H7 (cell line): Measurements from ENCODE around the gene GABBR2. TPM values are rescaled to one million over a fixed set of nuclear protein-coding genes. Genes with fewer than 3 reads are reported as not detected.

ENCODE experiments used
- DNase-seq: peaks from one replicate; pipeline ENCODE4 v3.0.0; 2012
- H3K27me3 ChIP-seq: 2 replicates; pipeline ENCODE4 v1.6.0; 2011; ENCODE audit warnings: mild to moderate bottlenecking, low read length; ENCODE audit not compliant: control insufficient read depth, insufficient read depth
- H3K36me3 ChIP-seq: replicated peaks from 2 replicates; pipeline ENCODE4 v1.5.1; 2011; ENCODE audit warnings: low read length; ENCODE audit not compliant: control insufficient read depth, insufficient read depth
- H3K4me3 ChIP-seq: 2 replicates; pipeline ENCODE4 v1.5.1; 2011; ENCODE audit warnings: low read depth, mild to moderate bottlenecking, control low read depth, low read length, moderate library complexity; ENCODE audit not compliant: insufficient read depth
- total RNA-seq: library from RNA; depleted of rRNA; stranded (reverse); fragments of >200 nt; shearing (Covaris generic); gene quantifications from 2 replicates; pipeline ENCODE4 v1.2.3, GENCODE V29; 2014

Gene GABBR2
- total RNA-seq, 1 experiment from 2014 or later, result 0.66 TPM

- no peaks in the 10 kb centered on the region for H3K36me3 ChIP-seq
- peaks cover 51% of the 10 kb centered on the region for H3K27me3 ChIP-seq
- DNase-seq, result peak; percentile 91
- peak overlapping the region; percentile 25; the same call in 1 of the 2 replicates for H3K4me3 ChIP-seq
Observed at GRCh38 chr9:98707166-98708102, 1.3 kb downstream of the GABBR2 start.

GRCh38 chr9:98706651-98707165 is 2.0 kb downstream of the GABBR2 start:
- peaks cover 50% of the 10 kb centered on the region for H3K27me3 ChIP-seq
- no peak overlapping the region for H3K4me3 ChIP-seq
- DNase-seq, result no peak

GRCh38 chr9:98702835-98703380 is 5.8 kb downstream of the GABBR2 start:
- no peaks in the 10 kb centered on the region for H3K36me3 ChIP-seq
- H3K27me3 ChIP-seq, result peaks cover 20% of the 10 kb centered on the region
- no peak for DNase-seq
- H3K4me3 ChIP-seq, result no peak overlapping the region

More at GRCh38 chr9:98706651-98707165, 2.0 kb downstream of the GABBR2 start:
- H3K36me3 ChIP-seq, result no peaks in the 10 kb centered on the region

DNA sequence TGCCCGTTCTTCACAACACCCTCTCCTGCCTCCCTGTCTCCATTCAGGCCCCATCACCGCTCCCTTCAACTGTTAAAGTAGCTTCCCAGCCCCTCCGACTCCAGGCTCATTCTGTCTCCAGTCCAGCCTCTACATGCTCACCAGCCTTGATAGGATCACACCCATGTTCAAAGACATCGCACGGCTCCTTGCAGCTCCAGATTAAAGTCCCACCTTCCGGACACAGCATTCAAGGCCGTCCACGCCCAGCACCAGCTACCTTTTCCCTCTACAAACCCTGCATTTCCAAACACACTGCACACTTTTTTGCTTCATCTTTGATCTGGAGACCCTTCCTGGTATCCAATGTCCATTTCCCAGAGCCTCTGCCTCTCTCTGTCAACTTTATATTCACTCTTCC is 6.4 kb downstream of the GABBR2 start:
- peaks cover 14% of the 10 kb centered on the region for H3K27me3 ChIP-seq
- H3K36me3 ChIP-seq, result no peaks in the 10 kb centered on the region
- H3K4me3 ChIP-seq, result no peak overlapping the region
- DNase-seq, result no peak

GRCh38 chr9:98701576-98701975 is 7.2 kb downstream of the GABBR2 start:
- no peak overlapping the region for H3K4me3 ChIP-seq
- no peaks in the 10 kb centered on the region for H3K36me3 ChIP-seq
- DNase-seq, result no peak
- peaks cover 7% of the 10 kb centered on the region for H3K27me3 ChIP-seq

DNA sequence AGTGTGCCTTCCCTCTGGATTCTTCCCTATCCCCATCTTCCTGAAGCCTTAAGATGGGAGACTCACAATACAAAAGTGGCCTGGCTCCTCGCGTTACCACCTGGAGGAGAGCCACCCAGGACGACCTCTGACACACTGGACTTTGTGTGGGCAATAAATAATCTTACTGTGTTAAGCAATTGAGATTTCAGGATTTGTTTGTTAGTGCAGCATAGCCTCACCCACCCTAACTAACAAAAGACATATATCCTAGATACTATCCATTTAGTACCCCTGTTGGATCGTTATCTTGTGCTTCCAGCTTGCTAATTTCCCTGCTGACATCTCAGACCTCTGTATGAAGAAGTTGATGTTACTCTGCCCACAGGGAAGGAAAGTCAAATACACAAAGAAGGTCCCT is 7.9 kb downstream of the GABBR2 start:
- DNase-seq, result no peak
- Histone ChIP-seq H3K4me3 (no peak overlapping the region), H3K36me3 (no peaks in the 10 kb centered on the region), H3K27me3 (no peaks in the 10 kb centered on the region; the same call in 1 of the 2 replicates)

- H3K4me3 ChIP-seq, result no peak overlapping the region
- no peaks in the 10 kb centered on the region for H3K36me3 ChIP-seq
- H3K27me3 ChIP-seq, result no peaks in the 10 kb centered on the region; the same call in 1 of the 2 replicates
- DNase-seq, result no peak
Observed at GRCh38 chr9:98698856-98699255, 9.9 kb downstream of the GABBR2 start.

DNA sequence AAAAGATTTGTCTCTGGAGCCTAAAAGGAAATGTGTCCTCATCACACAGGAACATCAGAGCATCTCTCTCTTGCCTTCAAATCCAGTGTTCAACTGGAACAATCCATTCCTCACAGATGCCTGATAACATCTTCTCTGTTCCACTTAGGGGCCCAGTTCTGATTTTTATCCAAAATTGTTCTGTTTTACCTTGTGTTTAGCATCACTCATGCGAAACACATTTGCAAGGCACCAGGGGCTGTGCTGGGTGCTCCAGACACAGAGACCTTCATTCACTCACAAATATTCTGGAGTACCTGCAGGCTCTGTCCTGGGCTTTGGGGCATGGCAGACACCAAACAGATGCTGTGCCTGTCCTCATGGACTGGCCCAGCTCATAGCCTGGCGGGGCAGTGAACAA is 13.8 kb downstream of the GABBR2 start:
- DNase-seq, result no peak
- no peak overlapping the region for H3K4me3 ChIP-seq
- H3K36me3 ChIP-seq, result no peaks in the 10 kb centered on the region
- no peaks in the 10 kb centered on the region; the same call in 1 of the 2 replicates for H3K27me3 ChIP-seq

DNA sequence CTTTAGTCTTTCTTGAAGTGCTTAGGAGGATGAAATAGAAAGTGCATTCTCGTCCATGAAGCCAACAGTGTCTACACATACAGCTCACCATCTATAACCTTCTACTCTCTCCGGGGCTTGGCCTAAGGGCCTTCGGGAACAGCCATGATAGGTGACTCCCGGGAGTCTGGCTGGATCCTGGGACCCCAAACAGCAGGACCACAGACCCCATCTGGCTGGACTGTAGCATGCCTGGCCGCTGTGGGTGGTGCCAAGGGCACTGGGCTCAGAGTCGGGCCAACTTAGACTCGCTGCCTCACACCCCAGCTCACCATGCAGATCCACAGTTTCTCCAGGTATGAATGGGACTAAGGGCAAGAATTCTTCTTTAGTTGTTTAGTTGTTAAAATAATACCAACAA is 16.3 kb downstream of the GABBR2 start:
- no peak for DNase-seq
- Histone ChIP-seq H3K27me3 (no peaks in the 10 kb centered on the region), H3K36me3 (no peaks in the 10 kb centered on the region), H3K4me3 (no peak overlapping the region)

DNA sequence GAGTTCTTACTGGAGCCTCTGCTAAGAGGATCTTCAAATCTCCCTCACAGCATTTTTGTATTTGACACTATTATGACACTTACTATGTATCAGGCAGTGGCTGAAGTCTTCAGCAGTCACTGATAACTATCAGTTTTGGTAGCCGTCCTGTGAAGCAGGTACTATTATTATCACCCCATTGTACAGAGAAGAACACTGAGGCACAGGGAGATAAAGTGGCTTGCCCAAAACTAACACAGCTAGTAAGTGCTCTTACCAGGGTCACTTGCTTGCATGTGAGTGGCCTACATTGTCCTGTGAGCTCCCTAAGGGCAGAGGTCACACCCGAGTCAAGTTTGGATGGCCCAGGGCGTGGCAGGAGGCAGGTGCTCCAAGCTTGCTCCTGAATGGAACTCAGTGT is 16.8 kb downstream of the GABBR2 start:
- H3K27me3 ChIP-seq, result no peaks in the 10 kb centered on the region
- no peaks in the 10 kb centered on the region for H3K36me3 ChIP-seq
- no peak for DNase-seq
- no peak overlapping the region for H3K4me3 ChIP-seq

DNA sequence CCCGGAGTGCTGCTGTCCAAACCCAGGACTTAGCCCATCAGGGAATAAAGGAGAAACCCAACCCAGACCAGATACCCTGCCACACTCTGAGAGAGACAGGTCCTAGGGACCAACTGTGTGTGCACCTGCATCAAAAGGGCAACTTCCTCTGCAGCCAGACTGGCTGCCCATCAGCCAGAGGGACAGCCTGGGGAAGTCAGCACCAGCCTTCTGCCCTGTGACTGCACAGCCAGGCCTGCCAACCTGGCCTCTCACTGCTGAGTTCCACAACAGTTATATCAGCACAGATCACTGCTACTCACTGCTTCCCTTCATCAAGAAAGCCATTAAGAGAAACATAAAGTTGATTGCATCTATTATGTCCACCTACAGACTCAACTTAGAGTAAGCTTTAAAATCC is 18.0 kb downstream of the GABBR2 start:
- no peak for DNase-seq
- no peaks in the 10 kb centered on the region for H3K36me3 ChIP-seq
- H3K27me3 ChIP-seq, result no peaks in the 10 kb centered on the region
- H3K4me3 ChIP-seq, result no peak overlapping the region

DNA sequence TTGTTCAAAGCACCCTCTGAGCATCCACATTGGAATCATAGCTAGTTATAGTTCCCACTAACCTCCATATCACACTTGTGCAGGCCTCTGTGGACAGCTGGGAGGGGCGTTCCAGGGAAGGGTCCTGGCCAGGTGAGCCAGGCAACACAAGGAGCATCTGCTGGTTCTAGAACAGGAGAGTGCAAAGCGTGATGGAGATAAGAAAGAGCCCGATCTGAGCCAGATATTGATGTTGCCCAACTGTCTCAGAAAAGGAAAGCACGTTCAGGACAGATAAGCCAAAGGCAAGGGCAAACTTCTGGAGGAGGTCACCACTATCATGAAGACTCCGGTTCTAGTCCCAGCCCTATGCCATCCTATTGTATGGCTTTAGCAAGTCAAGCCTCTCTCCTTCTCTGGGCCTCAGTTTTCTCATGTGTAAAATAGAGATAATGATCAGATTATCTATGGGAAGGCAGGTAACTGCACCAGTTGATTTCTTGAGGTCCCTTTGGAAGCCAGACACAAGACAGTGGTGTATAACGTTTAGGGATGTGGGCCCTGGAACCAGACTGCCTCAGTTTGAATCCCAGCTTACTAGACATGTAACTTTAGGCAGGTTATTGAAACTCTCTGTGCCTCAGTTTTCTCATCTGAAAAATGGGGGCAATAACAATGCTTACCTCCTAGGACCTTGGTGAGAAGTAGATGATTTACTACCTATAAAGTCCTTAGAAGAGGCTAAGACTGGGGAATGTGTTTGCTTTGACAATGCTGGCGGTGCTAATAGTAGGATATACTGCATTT is 19.8 kb downstream of the GABBR2 start:
- DNase-seq, result no peak
- Histone ChIP-seq H3K4me3 (no peak overlapping the region), H3K27me3 (no peaks in the 10 kb centered on the region), H3K36me3 (no peaks in the 10 kb centered on the region)

DNA sequence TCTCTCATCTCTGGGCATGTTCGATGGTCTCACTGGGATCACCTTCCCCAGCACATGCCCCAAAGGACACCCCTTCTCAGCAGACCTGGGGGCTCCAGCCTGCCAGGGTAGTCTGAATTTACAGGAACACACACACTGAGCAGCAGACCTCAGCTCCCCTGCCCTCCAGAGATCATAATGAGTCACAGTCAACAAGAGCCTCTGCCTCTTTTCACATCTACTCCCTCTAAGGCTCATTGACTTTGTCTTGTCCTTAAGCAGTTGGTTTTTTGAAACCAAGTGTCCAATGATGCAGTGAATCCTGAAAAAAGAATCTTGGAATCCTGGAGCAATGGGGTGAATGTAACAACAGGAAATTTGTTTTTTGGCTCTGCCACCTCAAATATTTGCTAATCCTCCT is 20.8 kb downstream of the GABBR2 start:
- Histone ChIP-seq H3K36me3 (no peaks in the 10 kb centered on the region), H3K27me3 (no peaks in the 10 kb centered on the region), H3K4me3 (no peak overlapping the region)
- DNase-seq, result no peak

DNA sequence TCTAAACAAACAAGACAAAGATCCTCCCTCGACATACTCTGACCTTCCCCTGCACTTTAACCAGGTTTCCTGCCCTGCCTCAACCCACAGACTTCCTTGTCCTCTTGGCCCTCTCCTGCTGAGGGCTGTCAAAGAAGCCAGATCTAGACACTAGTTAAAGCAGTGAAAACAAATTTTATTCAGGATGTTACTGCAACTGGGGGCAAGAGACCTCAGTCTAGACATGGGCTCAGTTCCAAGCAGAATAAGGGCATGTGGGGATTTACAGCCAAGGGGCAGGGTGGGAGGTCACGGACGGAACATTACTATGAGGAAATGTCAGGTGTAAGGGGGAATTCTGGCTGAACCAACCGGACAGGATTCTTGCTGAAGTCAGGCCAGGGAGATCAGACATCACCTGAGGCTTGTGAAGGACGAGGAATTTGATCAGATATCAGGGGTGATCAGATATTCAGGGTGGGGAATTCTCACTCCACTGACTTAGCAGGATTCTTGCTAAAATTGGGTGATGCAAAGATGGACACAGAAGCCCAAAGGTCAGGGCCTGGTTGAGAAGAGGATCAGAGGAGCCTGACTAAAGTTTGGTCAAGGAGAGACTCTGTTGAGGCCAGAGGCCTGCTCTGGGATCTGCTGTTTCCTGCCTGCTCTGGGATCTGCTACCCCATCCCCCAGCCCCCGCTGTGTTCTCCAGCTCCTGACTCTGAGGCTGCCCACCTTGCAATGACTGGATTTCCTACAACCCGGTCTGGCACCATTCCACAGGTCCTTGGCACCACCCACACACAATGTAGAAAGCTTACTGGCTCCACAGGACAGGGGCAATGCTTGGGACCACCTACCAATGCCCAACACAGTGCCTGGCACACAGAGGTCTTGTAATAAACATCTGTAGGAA is 21.5 kb downstream of the GABBR2 start:
- Histone ChIP-seq H3K4me3 (no peak overlapping the region), H3K36me3 (no peaks in the 10 kb centered on the region), H3K27me3 (no peaks in the 10 kb centered on the region)
- DNase-seq, result no peak
